Measurements from ENCODE around the gene ABCA4. TPM values are rescaled to one million over a fixed set of nuclear protein-coding genes. Genes with fewer than 3 reads are reported as not detected.

ABCA4 gene
- total and polyA plus RNA-seq, 2 of the 8 experiments (the other 6 are each of a cell fraction or from before 2014, with no cell fraction given), result 0.06 TPM; not detected in 1

DNA sequence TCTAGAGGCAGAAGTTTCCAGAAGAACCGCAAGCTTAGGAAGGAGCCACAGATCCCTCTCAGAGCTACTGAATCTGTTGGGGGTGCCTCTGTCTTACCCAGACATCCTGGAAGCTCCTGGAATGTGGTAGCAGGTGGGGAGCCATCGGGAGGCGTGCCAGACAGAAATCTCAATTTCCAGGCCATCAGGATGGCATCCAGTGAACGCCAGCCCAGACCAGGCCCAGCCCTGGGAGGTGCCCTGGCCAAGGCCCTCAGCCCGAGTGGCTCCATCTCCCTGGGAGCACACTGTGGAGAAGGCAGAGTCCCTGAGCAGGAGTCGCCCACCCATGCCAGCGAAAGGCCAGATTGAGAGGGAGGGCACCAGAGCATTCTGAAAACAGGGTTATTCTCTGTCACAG is 2.5 kb downstream of the ABCA4 start:
- Histone ChIP-seq H3K23ac (ENCODE audit: insufficient read length) (no peak overlapping the region), H3K4ac (replicated peaks; ENCODE audit: insufficient read length, low read depth, low read length) (no peak overlapping the region), H3K56ac (replicated peaks; ENCODE audit: insufficient read length, low read depth, low read length) (no peak overlapping the region), H4K91ac (replicated peaks; ENCODE audit: insufficient read length, low read length) (peak overlapping the region; percentile 66), H2AFZ (ENCODE audit: low read length) (no peak overlapping the region), H3K14ac (ENCODE audit: insufficient read length) (no peak overlapping the region), H3K27me3 (replicated peaks in 1 of 4; ENCODE audit: control insufficient read depth in 3 of 4, extremely low read depth in 1 of 4, insufficient read depth in 3 of 4, low read length in 3 of 4) (peaks cover 10 to 29% (median 19%) of the 10 kb centered on the region in 4 experiments), H2BK20ac (ENCODE audit: low read length) (no peak overlapping the region), H2AK5ac (ENCODE audit: low read depth, low read length) (no peak overlapping the region), H4K20me1 (replicated peaks in 1 of 2; ENCODE audit: control insufficient read depth in 1 of 2, insufficient read depth in 2 of 2, low read length in 2 of 2) (no peaks in the 10 kb centered on the region), H4K8ac (ENCODE audit: extremely low read depth, insufficient read depth, low read length) (no peak overlapping the region), H3K36me3 (ENCODE audit: control insufficient read depth in 2 of 4, insufficient read depth in 4 of 4, low read length in 3 of 4) (no peaks in the 10 kb centered on the region), H2BK120ac (replicated peaks; ENCODE audit: low read depth, low read length) (no peak overlapping the region), H2BK12ac (ENCODE audit: low read depth, low read length) (no peak overlapping the region), H3K23me2 (ENCODE audit: low read depth, low read length) (no peaks in the 10 kb centered on the region), H3K4me2 (ENCODE audit: insufficient read depth in 1 of 2, low read depth in 2 of 2, low read length in 2 of 2) (no peak overlapping the region), H3K27ac (ENCODE audit: low read depth, low read length) (no peak overlapping the region), H2BK5ac (ENCODE audit: low read depth, low read length) (no peak overlapping the region), H2BK15ac (ENCODE audit: low read length) (no peak overlapping the region), H4K5ac (ENCODE audit: insufficient read length, low read depth, low read length) (no peak overlapping the region), H3K9me3 (ENCODE audit: insufficient read depth in 2 of 2, low read depth in 1 of 2, low read length in 1 of 2) (no peaks in the 10 kb centered on the region), H3K4me1 (replicated peaks in 1 of 4; ENCODE audit: control insufficient read depth in 3 of 4, insufficient read depth in 4 of 4, low read length in 3 of 4) (peaks cover 0 to 22% (median 14%) of the 10 kb centered on the region in 4 experiments), H3K79me1 (ENCODE audit: low read depth, low read length) (no peaks in the 10 kb centered on the region), H3K9ac (replicated peaks in 1 of 4; ENCODE audit: extremely low read depth in 1 of 4, low read depth in 3 of 4, low read length in 3 of 4) (no peak overlapping the region), H3K18ac (ENCODE audit: extremely low read depth, low read length) (no peak overlapping the region), H3K79me2 (ENCODE audit: control insufficient read depth in 1 of 2, insufficient read depth in 2 of 2, low read length in 2 of 2) (no peaks in the 10 kb centered on the region), H3K4me3 (ENCODE audit: extremely low read depth in 1 of 4, insufficient read depth in 2 of 4, low read depth in 3 of 4, low read length in 4 of 4) (no peak overlapping the region)
- DNase-seq (ENCODE audit: low read depth in 1 of 2, low spot score in 2 of 2), result no peak
- FAIRE-seq, result no peak
- CTCF ChIA-PET (ENCODE audit: partially characterized antibody), result interaction anchor here (0.7 to 1.7 kb wide), 5 partner anchors 17 to 37 kb away, joined by 3 to 7 read pairs (median 4); no protein-coding TSS in a partner anchor
- POLR2A ChIA-PET (ENCODE audit: partially characterized antibody), result no interaction called here
- WGBS, 2 experiments (ENCODE audit: extremely low coverage in 1 of 2, insufficient coverage in 1 of 2, insufficient read length in 1 of 2, insufficient replicate concordance in 2 of 2, low coverage in 1 of 2, low lambda C conversion rate in 2 of 2, missing lambda C conversion rate in 1 of 2), result 90% methylated on average over 7 of the region's 7 CpGs; no CpG with 5 or more reads in 1 of the 2 experiments
- TF ChIP-seq CBX8 (IDR thresholded peaks at IDR 0.05; ENCODE audit: borderline replicate concordance, low read depth, low read length), result no peak
- no peak for TF ChIP-seq NRF1 (IDR thresholded peaks at IDR 0.05; ENCODE audit: low read depth, low read length)
- TF ChIP-seq CEBPB (IDR thresholded peaks at IDR 0.05; ENCODE audit: low read depth, low read length), result no peak
- no peak for TF ChIP-seq SRF (IDR thresholded peaks at IDR 0.05; ENCODE audit: low read depth, low read length)
- no peak for TF ChIP-seq ZNF274 (IDR thresholded peaks at IDR 0.05; ENCODE audit: borderline replicate concordance, extremely low read depth, low read length)
- TF ChIP-seq SAP30 (IDR thresholded peaks at IDR 0.05; ENCODE audit: insufficient read depth, insufficient replicate concordance, low read length), result no peak
- TF ChIP-seq SP2 (IDR thresholded peaks at IDR 0.05; ENCODE audit: low read length), result no peak
- TF ChIP-seq KDM1A (IDR thresholded peaks at IDR 0.05; ENCODE audit: borderline replicate concordance, low read length), result no peak
- TF ChIP-seq SIX5 (IDR thresholded peaks at IDR 0.05; ENCODE audit: low read depth, low read length), result no peak
- TF ChIP-seq EGR1 (IDR thresholded peaks at IDR 0.05; ENCODE audit: borderline replicate concordance, low read depth, low read length), result no peak
- TF ChIP-seq, protein P1, sequence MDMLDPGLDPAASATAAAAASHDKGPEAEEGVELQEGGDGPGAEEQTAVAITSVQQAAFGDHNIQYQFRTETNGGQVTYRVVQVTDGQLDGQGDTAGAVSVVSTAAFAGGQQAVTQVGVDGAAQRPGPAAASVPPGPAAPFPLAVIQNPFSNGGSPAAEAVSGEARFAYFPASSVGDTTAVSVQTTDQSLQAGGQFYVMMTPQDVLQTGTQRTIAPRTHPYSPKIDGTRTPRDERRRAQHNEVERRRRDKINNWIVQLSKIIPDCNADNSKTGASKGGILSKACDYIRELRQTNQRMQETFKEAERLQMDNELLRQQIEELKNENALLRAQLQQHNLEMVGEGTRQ (IDR thresholded peaks at IDR 0.05; ENCODE audit: low read length), result no peak
- TF ChIP-seq SP4 (IDR thresholded peaks at IDR 0.05; ENCODE audit: low read length), result no peak
- TF ChIP-seq CHD1 (IDR thresholded peaks at IDR 0.05; ENCODE audit: low read depth, low read length), result no peak
